Adrenal gland (tissue), 5 donors: ENCODE results near the gene ADAT3.
"Not testable (repeated sequence)": the region's sequence is repeated elsewhere in the genome, so short reads cannot be mapped to it uniquely, and the experiment has no call there.

ENCODE experiments used
- POLR2A ChIP-seq, 2 donors: fragments of 450-650 bp; IDR thresholded peaks; one replicate each; pipeline ENCODE4 v1.6.1; 2017; ENCODE audit warnings: antibody characterized with exemption in 2 of 2, mild to moderate bottlenecking in 2 of 2, moderate library complexity in 1 of 2
- TF ChIP-seq, protein P1 (sequence below), 6 experiments: fragments of 450-650 bp in 4 of 6; fragments of 200-600 bp in 2 of 6; sonication (generic) in 1 of 6; IDR thresholded peaks; 1 replicate in 5 of 6; 2 replicates in 1 of 6; pipeline versions ENCODE4 v1.5.1 to v1.8.0; 2016 to 2021; ENCODE audit warnings: antibody characterized with exemption in 6 of 6, mild to moderate bottlenecking in 2 of 6, moderate library complexity in 1 of 6
- donor health status: DM: no; HTN: no; CAD: no.

DNA sequence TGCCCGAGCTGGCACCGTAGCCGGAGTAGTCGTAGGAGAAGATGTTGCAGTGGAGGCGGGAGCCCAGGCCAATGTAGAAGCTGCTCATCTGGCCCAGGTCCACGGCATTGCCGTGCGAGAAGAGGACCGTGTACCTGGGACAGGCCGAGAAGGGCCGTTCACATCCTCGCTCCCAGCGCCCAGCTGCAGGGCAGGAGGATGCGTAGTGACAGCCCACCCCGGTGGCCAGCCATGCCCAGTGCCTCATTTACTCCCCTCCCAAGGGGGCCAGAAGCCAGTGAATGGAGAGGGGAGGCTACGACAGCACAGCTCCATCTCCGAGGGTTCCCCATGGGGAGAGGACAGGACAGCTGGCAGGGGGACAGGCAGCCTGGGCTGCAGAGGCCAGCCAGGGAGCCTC, 25.2 kb upstream of the ADAT3 start:
- TF ChIP-seq, protein P1, sequence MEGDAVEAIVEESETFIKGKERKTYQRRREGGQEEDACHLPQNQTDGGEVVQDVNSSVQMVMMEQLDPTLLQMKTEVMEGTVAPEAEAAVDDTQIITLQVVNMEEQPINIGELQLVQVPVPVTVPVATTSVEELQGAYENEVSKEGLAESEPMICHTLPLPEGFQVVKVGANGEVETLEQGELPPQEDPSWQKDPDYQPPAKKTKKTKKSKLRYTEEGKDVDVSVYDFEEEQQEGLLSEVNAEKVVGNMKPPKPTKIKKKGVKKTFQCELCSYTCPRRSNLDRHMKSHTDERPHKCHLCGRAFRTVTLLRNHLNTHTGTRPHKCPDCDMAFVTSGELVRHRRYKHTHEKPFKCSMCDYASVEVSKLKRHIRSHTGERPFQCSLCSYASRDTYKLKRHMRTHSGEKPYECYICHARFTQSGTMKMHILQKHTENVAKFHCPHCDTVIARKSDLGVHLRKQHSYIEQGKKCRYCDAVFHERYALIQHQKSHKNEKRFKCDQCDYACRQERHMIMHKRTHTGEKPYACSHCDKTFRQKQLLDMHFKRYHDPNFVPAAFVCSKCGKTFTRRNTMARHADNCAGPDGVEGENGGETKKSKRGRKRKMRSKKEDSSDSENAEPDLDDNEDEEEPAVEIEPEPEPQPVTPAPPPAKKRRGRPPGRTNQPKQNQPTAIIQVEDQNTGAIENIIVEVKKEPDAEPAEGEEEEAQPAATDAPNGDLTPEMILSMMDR (IDR thresholded peaks at IDR 0.05): not testable (repeated sequence)
- TF ChIP-seq POLR2A (IDR thresholded peaks at IDR 0.05): not testable (repeated sequence)
